ENCODE results near the gene PIGK. TPM values are rescaled to one million over a fixed set of nuclear protein-coding genes. Genes with fewer than 3 reads are reported as not detected.

Gene PIGK
- total RNA-seq, 1 donor = 34.3 TPM

GRCh38 chr1:77120950-77121349 is 98.3 kb downstream of the PIGK start:
- no peak for DNase-seq (ENCODE audit: low read depth)
- H3K4me3 ChIP-seq (ENCODE audit: low read depth, low read length) = no peak overlapping the region
- TF ChIP-seq, protein P1, sequence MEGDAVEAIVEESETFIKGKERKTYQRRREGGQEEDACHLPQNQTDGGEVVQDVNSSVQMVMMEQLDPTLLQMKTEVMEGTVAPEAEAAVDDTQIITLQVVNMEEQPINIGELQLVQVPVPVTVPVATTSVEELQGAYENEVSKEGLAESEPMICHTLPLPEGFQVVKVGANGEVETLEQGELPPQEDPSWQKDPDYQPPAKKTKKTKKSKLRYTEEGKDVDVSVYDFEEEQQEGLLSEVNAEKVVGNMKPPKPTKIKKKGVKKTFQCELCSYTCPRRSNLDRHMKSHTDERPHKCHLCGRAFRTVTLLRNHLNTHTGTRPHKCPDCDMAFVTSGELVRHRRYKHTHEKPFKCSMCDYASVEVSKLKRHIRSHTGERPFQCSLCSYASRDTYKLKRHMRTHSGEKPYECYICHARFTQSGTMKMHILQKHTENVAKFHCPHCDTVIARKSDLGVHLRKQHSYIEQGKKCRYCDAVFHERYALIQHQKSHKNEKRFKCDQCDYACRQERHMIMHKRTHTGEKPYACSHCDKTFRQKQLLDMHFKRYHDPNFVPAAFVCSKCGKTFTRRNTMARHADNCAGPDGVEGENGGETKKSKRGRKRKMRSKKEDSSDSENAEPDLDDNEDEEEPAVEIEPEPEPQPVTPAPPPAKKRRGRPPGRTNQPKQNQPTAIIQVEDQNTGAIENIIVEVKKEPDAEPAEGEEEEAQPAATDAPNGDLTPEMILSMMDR (IDR thresholded peaks at IDR 0.05; ENCODE audit: insufficient read depth, low read length) = no peak

- TF ChIP-seq, protein P1 (IDR thresholded peaks at IDR 0.05; ENCODE audit: insufficient read depth, low read length) = no peak
- DNase-seq (ENCODE audit: low read depth) = no peak
- H3K4me3 ChIP-seq (ENCODE audit: low read depth, low read length) = no peak overlapping the region
Measured at GRCh38 chr1:77118712-77119111, 100.5 kb downstream of the PIGK start.

DNA sequence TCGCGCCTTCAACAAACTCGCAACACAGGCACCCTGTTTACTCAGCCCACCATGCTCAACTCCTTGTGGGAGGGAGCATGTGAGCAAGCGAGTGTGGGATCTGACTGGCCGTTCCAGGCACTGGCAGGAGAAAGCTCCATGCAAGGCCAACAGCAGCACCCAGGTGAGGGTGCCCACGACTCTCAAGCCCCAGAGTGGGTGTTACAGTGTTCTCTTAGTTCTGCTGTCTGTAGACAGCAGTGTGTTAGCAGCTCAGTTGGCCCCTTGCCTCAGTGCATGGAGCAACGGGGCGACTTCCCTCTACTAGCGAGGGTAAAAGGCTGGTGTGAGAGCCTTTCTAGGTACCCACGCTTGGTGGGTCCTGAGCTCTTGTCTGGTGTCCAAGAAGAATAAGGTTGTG is 114.6 kb downstream of the PIGK start:
- TF ChIP-seq, protein P1 (IDR thresholded peaks at IDR 0.05; ENCODE audit: insufficient read depth, low read length) = no peak
- DNase-seq (ENCODE audit: low read depth) = no peak
- no peak overlapping the region for H3K4me3 ChIP-seq (ENCODE audit: low read depth, low read length)

DNA sequence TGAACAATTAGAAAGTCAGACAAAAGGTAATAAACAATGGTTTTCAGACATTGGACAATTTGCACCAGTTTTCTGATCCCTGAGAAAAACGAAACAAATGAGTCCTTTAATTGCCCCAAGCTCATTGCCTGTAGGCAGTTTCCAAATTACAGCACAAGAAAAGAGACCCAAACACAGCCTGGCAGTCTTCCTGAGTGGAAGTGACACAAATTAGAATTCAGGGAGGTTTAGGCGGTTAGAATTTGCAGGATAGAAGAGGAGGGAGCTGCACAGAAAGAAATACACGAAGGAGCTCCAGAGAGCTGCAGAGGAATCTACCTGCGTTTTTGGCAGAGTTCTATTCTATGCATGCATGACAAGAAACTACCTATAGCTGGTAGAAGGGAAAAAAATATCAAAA is 115.7 kb downstream of the PIGK start:
- H3K4me3 ChIP-seq (ENCODE audit: low read depth, low read length) = no peak overlapping the region
- TF ChIP-seq, protein P1 (IDR thresholded peaks at IDR 0.05; ENCODE audit: insufficient read depth, low read length) = no peak
- no peak for DNase-seq (ENCODE audit: low read depth)

DNA sequence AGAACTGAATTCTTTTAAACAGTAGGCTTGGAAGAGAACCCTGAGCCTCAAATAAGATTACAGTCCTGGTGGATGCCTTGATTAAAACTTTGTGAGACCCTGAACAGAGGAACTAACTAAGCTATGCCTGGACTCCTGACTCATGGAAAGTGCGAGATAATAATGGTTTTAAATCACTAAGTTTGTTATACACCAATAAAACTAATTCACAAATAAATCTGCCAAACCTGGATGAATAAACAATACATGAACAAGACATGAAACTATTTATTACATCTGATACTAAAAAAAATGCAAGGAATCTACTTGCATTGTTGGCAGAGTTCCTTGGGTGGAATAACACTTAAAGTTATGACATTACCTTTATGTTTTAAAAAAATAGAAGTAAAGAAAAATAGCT is 118.4 kb downstream of the PIGK start:
- H3K4me3 ChIP-seq (ENCODE audit: low read depth, low read length) = no peak overlapping the region
- TF ChIP-seq, protein P1 (IDR thresholded peaks at IDR 0.05; ENCODE audit: insufficient read depth, low read length) = no peak
- DNase-seq (ENCODE audit: low read depth) = peak; percentile 32

- no peak overlapping the region for H3K4me3 ChIP-seq (ENCODE audit: low read depth, low read length)
Measured at GRCh38 chr1:77096496-77097255, 122.6 kb downstream of the PIGK start.

More at GRCh38 chr1:77096496-77097255, 122.6 kb downstream of the PIGK start:
- DNase-seq (ENCODE audit: low read depth) = no peak
- TF ChIP-seq, protein P1 (IDR thresholded peaks at IDR 0.05; ENCODE audit: insufficient read depth, low read length) = no peak
